Stimulated activated CD8-positive, alpha-beta memory T cell treated with anti-CD3 and anti-CD28 coated beads, Interleukin-4, amount 100 ng/mL, for 24 hours (primary cell): ENCODE measurements around the gene CLPTM1L.
"Not testable (repeated sequence)": the region's sequence is repeated elsewhere in the genome, so short reads cannot be mapped to it uniquely, and the experiment has no call there.

Source experiments
- DNase-seq: peaks from one replicate; pipeline ENCODE4 v3.0.0-alpha.2; 2020; ENCODE audit warnings: low read depth

Gene CLPTM1L

GRCh38 chr5:1339139-1339817, 5.6 kb downstream of the CLPTM1L start:
- DNase-seq, result not testable (repeated sequence)

DNA sequence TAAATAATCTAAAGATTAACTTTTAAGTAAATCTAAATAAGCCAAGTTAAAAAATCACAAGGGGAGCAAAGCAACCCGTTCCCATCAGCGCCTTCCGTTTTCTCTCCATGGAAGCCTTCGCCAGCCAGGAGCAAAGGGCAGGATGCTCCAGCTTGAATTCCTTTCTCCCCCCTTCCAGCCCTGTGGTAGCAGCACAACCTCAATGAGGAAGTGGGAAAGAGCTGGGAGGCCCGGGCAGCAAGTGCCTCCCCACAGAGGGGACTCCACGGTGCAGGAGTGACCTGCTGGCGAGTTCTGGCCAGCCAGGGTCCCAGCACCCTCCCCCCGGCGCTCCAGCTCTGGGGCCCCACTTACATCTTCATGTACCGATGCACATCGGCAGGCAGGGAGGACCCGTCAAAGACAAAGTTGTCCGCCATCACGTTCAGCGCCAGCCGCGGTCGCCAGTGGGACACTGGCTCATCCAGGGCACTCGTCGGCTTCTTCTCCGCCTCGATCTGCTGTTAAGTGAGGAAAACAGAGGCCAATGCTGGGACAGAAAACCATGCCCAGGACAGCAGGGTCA, 6.3 kb downstream of the CLPTM1L start:
- no peak for DNase-seq

GRCh38 chr5:1338196-1338490, 6.8 kb downstream of the CLPTM1L start:
- no peak for DNase-seq

DNA sequence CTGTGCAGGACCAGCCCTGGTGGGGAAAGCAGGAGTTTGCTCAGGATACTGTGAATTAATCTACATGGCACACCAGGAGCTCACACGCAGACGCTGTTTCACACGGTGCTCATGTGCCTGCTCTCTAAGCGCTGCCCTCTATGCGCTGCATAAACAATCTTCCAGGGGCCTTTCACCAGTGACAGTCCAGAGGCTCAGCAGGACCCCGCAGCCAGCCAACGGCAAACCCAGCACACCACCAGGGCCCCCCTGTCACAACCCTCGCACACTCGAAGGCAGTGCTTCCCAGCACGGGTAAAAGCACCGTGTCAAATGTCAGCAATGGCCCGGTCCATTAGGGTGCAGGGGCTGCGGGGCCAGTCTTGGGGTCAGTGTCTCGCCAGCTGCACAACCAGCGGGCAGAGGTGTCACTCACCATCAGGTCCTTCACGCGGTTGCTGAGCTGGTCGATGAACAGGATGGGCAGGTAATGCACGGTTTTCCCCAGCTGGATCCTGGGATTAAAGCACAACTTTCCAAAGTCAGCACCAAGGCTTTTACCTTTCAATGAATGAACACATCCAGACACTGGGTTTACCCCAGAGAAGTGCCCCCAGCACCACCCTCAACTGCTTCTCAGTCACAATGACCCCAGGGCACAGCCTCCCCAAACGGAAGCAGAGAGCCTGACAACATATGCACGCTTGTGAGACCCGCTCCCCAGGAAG, 7.3 kb downstream of the CLPTM1L start:
- DNase-seq, result no peak

- no peak for DNase-seq
Measured at GRCh38 chr5:1336749-1337488, 8.0 kb downstream of the CLPTM1L start.

GRCh38 chr5:1336106-1336561, 8.8 kb downstream of the CLPTM1L start:
- no peak for DNase-seq

GRCh38 chr5:1335540-1336095, 9.3 kb downstream of the CLPTM1L start:
- no peak for DNase-seq

DNA sequence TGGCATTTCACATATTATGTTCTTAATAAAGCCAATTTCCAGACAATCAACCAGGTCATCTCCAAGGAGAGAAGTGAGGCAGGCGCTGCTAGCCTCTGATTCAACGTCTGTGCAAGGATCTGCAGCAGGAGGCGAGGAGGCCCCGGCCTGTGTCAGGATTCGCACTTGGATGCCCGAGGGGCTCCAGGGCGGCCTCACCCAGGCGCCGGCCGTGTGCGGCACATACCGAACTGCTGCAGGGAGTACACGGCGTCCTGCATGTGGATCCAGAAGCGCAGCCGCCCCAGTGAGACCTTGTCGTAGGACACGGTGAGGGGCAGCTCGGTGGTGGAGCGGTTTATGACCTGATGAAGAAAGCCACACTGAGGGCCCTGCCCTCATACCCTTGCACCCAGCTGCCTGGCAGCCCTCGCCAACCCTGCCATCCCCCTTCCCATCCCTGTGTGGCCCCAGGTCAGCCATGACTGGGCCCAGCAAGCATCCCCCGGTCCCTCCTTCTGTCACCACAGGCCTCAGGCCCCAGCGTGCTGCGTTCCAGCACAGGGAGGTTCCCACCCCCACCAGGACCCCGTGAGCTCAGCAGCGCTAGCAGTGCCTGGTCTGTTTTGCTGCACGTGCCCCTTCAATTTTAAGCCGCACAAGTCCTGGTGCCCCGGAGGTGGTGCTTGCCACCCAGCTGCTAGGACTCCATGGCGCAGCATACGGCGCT, 9.9 kb downstream of the CLPTM1L start:
- DNase-seq, result no peak

DNA sequence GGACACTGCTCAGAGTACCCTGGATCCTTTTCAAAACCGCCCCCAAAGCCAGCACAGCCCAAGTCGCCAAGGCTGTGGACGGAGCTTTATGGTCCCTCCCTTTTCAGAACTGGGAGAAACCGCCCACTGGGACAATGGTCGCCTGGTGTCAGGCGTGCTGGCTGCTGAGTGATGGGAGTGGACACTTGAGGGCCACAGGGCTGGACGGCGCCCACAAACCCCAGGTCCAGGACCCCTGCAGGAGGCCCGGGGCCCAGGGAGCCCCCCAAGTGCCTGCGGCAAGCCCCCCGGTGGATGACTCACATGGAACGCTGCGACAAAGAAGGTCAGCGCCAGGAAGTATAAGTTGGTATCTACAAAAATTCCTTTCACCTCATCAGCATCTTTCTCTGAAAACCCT, 10.9 kb downstream of the CLPTM1L start:
- no peak for DNase-seq

DNA sequence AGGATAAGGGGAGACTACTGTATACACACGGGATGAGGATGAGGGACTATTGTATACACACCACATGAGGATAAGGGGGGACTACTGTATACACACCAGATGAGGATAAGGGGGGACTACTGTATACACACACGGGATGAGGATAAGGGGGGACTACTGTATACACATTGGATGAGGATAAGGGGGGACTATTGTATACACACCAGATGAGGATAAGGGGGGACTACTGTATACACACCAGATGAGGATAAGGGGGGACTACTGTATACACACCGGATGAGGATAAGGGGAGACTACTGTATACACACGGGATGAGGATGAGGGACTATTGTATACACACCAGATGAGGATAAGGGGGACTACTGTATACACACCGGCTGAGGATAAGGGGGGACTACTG, 11.6 kb downstream of the CLPTM1L start:
- not testable (repeated sequence) for DNase-seq

DNA sequence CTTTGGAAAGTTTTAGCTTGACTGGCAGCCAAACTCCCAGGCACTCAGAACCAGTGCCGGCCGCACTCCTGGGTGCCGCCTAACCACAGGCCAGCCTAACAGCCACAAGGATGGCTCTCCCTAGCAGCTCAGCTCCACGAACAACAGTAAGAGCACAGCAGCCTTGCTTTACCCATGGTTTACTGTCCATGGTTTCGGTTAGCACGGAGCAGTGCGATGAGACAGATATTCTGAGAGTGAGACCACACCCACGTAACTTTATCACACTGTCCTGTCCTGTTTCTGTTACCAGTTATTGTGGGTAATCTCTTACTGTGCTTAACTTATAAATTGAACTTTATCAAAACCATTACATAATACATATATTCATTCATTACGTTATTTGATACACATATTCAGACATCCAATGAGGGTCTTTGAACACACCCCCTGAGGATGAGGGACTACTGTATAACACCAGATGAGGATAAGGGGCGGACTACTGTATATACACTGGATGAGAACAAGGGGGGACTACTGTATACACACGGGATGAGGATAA, 12.4 kb downstream of the CLPTM1L start:
- DNase-seq, result no peak

- DNase-seq, result no peak
Measured at GRCh38 chr5:1331861-1332405, 13.0 kb downstream of the CLPTM1L start.

GRCh38 chr5:1330847-1331831, 13.8 kb downstream of the CLPTM1L start:
- no peak for DNase-seq

DNA sequence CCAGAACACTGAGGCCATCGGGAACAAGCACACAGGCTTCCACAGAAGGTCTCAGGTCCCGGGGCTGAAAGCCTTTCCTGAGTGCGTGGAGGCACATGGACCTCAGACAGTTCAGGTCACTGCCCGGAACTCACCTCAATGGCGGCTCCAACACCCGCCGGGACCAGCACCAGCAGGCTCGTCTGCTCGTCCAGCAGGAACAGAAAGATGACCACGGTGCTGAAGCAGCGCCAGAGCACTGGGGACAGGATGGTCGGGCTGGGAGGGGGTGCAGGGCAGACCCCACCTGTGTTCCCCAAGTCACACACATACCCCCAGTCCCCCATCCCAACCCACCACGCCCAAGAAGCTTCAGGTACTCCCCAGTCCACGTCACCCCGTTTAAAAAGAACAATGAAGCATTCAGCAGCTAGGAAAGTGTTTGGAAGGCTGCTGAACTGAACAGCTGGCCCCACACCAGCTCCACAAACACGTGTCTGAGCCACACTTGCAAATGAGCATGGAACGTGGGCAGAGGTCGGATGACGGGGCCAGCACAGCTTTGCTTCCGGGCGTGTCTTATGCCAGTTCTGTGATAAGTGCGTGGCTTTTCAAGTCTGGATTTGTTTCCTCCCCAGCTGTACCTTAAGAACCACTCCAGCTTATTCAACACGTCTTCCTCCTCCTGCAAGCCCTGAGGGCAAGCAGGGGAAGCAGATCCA, 14.6 kb downstream of the CLPTM1L start:
- DNase-seq, result no peak

- DNase-seq, result no peak
Measured at GRCh38 chr5:1329111-1329579, 15.8 kb downstream of the CLPTM1L start.

- not testable (repeated sequence) for DNase-seq
Measured at GRCh38 chr5:1328237-1329110, 16.4 kb downstream of the CLPTM1L start.

DNA sequence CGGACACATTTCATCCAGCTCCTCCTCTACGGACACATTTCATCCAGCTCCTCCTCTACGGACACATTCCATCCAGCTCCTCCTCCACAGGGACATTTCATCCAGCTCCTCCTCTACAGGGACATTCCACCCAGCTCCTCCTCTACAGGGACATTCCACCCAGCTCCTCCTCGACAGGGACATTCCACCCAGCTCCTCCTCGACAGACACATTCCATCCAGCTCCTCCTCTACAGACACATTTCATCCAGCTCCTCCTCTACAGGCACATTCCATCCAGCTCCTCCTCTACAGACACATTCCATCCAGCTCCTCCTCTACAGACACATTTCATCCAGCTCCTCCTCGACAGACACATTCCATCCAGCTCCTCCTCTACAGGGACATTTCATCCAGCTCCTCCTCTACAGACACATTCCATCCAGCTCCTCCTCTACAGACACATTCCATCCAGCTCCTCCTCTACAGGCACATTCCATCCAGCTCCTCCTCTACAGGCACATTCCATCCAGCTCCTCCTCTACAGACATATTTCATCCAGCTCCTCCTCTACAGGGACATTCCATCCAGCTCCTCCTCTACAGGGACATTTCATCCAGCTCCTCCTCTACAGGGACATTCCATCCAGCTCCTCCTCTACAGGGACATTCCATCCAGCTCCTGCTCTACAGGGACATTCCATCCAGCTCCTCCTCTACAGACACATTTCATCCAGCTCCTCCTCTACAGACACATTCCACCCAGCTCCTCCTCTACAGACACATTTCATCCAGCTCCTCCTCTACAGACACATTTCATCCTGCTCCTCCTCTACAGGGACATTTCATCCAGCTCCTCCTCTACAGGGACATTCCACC, 17.8 kb downstream of the CLPTM1L start:
- DNase-seq, result not testable (repeated sequence)
